ENCODE data around the gene PIGU. TPM values are rescaled to one million over a fixed set of nuclear protein-coding genes. Genes with fewer than 3 reads are reported as not detected.

Gene PIGU
- total and polyA plus RNA-seq, 2 donors (not counting 3 experiments of a cell fraction or from before 2014, with no cell fraction given), result 20.3 to 81.8 TPM

- Histone ChIP-seq H3K27ac (ENCODE audit: insufficient read depth, low read depth, low read length) (no peak overlapping the region), H3K4me1 (ENCODE audit: control insufficient read depth, extremely low read depth, insufficient read depth, low read length) (no peaks in the 10 kb centered on the region), H3K9me3 (replicated peaks; ENCODE audit: control insufficient read depth, insufficient read depth, low read length) (no peaks in the 10 kb centered on the region), H4K20me1 (replicated peaks; ENCODE audit: control insufficient read depth, extremely low read depth, insufficient read depth, low read length) (no peaks in the 10 kb centered on the region), H2AFZ (ENCODE audit: low read depth, low read length) (no peak overlapping the region), H3K4me2 (ENCODE audit: insufficient read depth, low read length) (no peak overlapping the region), H3K36me3 (ENCODE audit: control insufficient read depth in 2 of 2, extremely low read depth in 1 of 2, insufficient read depth in 2 of 2, low read length in 2 of 2) (no peaks in the 10 kb centered on the region), H3K9me1 (replicated peaks; ENCODE audit: control insufficient read depth, extremely low read depth, insufficient read depth, low read length) (no peaks in the 10 kb centered on the region), H3K4me3 (replicated peaks in 1 of 3; ENCODE audit: insufficient read depth in 1 of 3, low read depth in 1 of 3, low read length in 3 of 3) (no peak overlapping the region), H3K27me3 (ENCODE audit: control insufficient read depth in 2 of 2, insufficient read depth in 2 of 2, low read length in 2 of 2) (no peaks in the 10 kb centered on the region), H3K79me2 (ENCODE audit: control insufficient read depth, insufficient read depth, low read length) (no peaks in the 10 kb centered on the region), H3K9ac (replicated peaks; ENCODE audit: extremely low read depth, insufficient read depth, low read length) (no peak overlapping the region)
- BruUV-seq (replicated peaks), result no TSS peak
- ChIA-PET POLR2A (no interaction called here), CTCF (interaction anchor here (0.8 to 2.7 kb wide), 14 partner anchors 9 to 372 kb away, joined by 3 to 23 read pairs (median 6); partner anchors contain the start of gene TP53INP2)
- TF ChIP-seq MYC (IDR thresholded peaks at IDR 0.05; ENCODE audit: low read depth, low read length), result no peak
- TF ChIP-seq, protein P1, sequence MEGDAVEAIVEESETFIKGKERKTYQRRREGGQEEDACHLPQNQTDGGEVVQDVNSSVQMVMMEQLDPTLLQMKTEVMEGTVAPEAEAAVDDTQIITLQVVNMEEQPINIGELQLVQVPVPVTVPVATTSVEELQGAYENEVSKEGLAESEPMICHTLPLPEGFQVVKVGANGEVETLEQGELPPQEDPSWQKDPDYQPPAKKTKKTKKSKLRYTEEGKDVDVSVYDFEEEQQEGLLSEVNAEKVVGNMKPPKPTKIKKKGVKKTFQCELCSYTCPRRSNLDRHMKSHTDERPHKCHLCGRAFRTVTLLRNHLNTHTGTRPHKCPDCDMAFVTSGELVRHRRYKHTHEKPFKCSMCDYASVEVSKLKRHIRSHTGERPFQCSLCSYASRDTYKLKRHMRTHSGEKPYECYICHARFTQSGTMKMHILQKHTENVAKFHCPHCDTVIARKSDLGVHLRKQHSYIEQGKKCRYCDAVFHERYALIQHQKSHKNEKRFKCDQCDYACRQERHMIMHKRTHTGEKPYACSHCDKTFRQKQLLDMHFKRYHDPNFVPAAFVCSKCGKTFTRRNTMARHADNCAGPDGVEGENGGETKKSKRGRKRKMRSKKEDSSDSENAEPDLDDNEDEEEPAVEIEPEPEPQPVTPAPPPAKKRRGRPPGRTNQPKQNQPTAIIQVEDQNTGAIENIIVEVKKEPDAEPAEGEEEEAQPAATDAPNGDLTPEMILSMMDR (IDR thresholded peaks at IDR 0.05; ENCODE audit: extremely low read depth in 1 of 2, insufficient read depth in 1 of 2, low read depth in 1 of 2, low read length in 2 of 2), result peak; percentile 64 to 83
- dilution Hi-C loops (cut with MboI; ENCODE audit: extremely low pct_ligation_motif_present, low sequenced_read_pairs) (no loop called here), intact Hi-C loops (cut with micrococcal nuclease) (loop anchor here (1.0 kb wide), 1 partner anchor 207 kb away; no protein-coding TSS in a partner anchor)
- DNase-seq (ENCODE audit: low read depth, low spot score), result peak; percentile 39
- peak; percentile 79 for FAIRE-seq
Observed at GRCh38 chr20:34562641-34563040, 114.3 kb downstream of the PIGU start.

DNA sequence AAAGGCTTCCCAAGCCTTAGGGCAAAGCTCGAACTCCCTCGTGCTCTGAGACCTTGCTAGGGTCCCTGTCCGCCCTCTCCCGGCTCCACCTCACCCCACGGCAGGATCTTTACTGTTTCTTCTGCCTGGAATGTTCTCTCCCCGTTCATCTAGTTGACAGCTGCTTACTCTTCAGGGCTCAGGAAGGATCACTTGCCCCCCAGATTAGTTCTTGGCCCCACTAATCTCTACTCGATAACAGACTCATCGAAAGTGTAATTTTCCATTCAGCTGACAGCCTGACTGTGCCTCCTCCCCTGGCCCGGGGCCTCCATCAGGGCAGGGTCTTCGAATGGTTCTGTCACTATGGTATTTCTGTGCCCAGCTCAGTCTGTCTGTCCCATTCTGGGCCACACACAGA is 115.2 kb downstream of the PIGU start:
- CTCF ChIA-PET, result interaction anchor here (1.1 to 2.7 kb wide), 10 partner anchors 10 to 249 kb away, joined by 3 to 23 read pairs (median 8); partner anchors contain the start of gene TP53INP2
- Histone ChIP-seq H3K4me1 (ENCODE audit: control insufficient read depth, extremely low read depth, insufficient read depth, low read length) (no peaks in the 10 kb centered on the region), H3K27ac (ENCODE audit: insufficient read depth, low read depth, low read length) (no peak overlapping the region), H2AFZ (ENCODE audit: low read depth, low read length) (no peak overlapping the region), H3K36me3 (ENCODE audit: control insufficient read depth in 2 of 2, extremely low read depth in 1 of 2, insufficient read depth in 2 of 2, low read length in 2 of 2) (no peaks in the 10 kb centered on the region), H4K20me1 (replicated peaks; ENCODE audit: control insufficient read depth, extremely low read depth, insufficient read depth, low read length) (no peaks in the 10 kb centered on the region), H3K9ac (replicated peaks; ENCODE audit: extremely low read depth, insufficient read depth, low read length) (no peak overlapping the region), H3K4me3 (replicated peaks in 1 of 3; ENCODE audit: insufficient read depth in 1 of 3, low read depth in 1 of 3, low read length in 3 of 3) (no peak overlapping the region), H3K79me2 (ENCODE audit: control insufficient read depth, insufficient read depth, low read length) (no peaks in the 10 kb centered on the region), H3K4me2 (ENCODE audit: insufficient read depth, low read length) (no peak overlapping the region), H3K27me3 (ENCODE audit: control insufficient read depth in 2 of 2, insufficient read depth in 2 of 2, low read length in 2 of 2) (no peaks in the 10 kb centered on the region), H3K9me3 (replicated peaks; ENCODE audit: control insufficient read depth, insufficient read depth, low read length) (no peaks in the 10 kb centered on the region), H3K9me1 (replicated peaks; ENCODE audit: control insufficient read depth, extremely low read depth, insufficient read depth, low read length) (no peaks in the 10 kb centered on the region)
- intact Hi-C loops (cut with micrococcal nuclease), result loop anchor here (1.0 kb wide), 1 partner anchor 208 kb away; no protein-coding TSS in a partner anchor
- POLR2A ChIA-PET, result no interaction called here
- no peak for DNase-seq (ENCODE audit: low read depth, low spot score)
- FAIRE-seq, result no peak
- BruUV-seq (replicated peaks), result no TSS peak
- dilution Hi-C loops (cut with MboI; ENCODE audit: extremely low pct_ligation_motif_present, low sequenced_read_pairs), result no loop called here
- TF ChIP-seq EZH2 (IDR thresholded peaks at IDR 0.05; ENCODE audit: borderline replicate concordance, low read depth, low read length, severe bottlenecking) (no peak), JUN (IDR thresholded peaks at IDR 0.05; ENCODE audit: borderline replicate concordance, insufficient read depth, insufficient read length, low read depth) (no peak), MYC (IDR thresholded peaks at IDR 0.05; ENCODE audit: low read depth, low read length) (no peak), POLR2AphosphoS5 (IDR thresholded peaks at IDR 0.05; ENCODE audit: insufficient read depth, low read depth, low read length) (no peak), POLR2A (IDR thresholded peaks at IDR 0.05; ENCODE audit: low read depth, low read length) (no peak), MAX (IDR thresholded peaks at IDR 0.05; ENCODE audit: insufficient read depth, insufficient read length) (no peak), GATA2 (IDR thresholded peaks at IDR 0.05; ENCODE audit: insufficient read depth, insufficient read length, low read depth, low read length) (no peak), FOS (IDR thresholded peaks at IDR 0.05; ENCODE audit: borderline replicate concordance, insufficient read depth, low read length) (no peak)
- TF ChIP-seq, protein P1 (IDR thresholded peaks at IDR 0.05; ENCODE audit: extremely low read depth in 1 of 2, insufficient read depth in 1 of 2, low read depth in 1 of 2, low read length in 2 of 2), result no peak

All from endothelial cell of umbilical vein (primary cell).